Activated T-cell treated with anti-CD3 and anti-CD28 coated beads, Interleukin-2, amount 50 U/mL, for 24 hours (primary cell): ENCODE data around the gene DOCK7.
"Not testable (repeated sequence)": the region's sequence is repeated elsewhere in the genome, so short reads cannot be mapped to it uniquely, and the experiment has no call there.

Experiments used
- DNase-seq: peaks from one replicate; pipeline ENCODE4 v3.0.0-alpha.2; 2020
- H3K27ac Mint-ChIP-seq: 2 replicates; pipeline ENCODE4 v1.8.0; 2020; ENCODE audit warnings: mild to moderate bottlenecking, mixed read lengths
- H3K27me3 Mint-ChIP-seq: 2 replicates; pipeline ENCODE4 v1.8.0; 2020; ENCODE audit warnings: mixed read lengths
- H3K36me3 Mint-ChIP-seq: 2 replicates; pipeline ENCODE4 v1.8.0; 2020; ENCODE audit warnings: low read depth, mixed read lengths
- H3K4me1 Mint-ChIP-seq: 2 replicates; pipeline ENCODE4 v1.8.0; 2020; ENCODE audit warnings: low read depth, mixed read lengths
- H3K4me3 Mint-ChIP-seq: 2 replicates; pipeline ENCODE4 v1.8.0; 2020; ENCODE audit warnings: mild to moderate bottlenecking, moderate library complexity, mixed read lengths
- H3K9me3 Mint-ChIP-seq: 2 replicates; pipeline ENCODE4 v1.8.0; 2020; ENCODE audit warnings: mixed read lengths

DOCK7 gene

GRCh38 chr1:62687903-62688686, at the start of gene DOCK7:
DOCK7 (minus strand) TSS chr1:62688386; CDS start chr1:62688264, 122 bp downstream.
- no peaks in the 10 kb centered on the region for H3K27me3 Mint-ChIP-seq
- H3K27ac Mint-ChIP-seq = peak within 1 kb of the TSS; percentile 87
- DNase-seq = peak; percentile 73
- H3K9me3 Mint-ChIP-seq = no peaks in the 10 kb centered on the region
- H3K4me1 Mint-ChIP-seq = peaks cover 33% of the 10 kb centered on the region
- peak within 1 kb of the TSS; percentile 85 for H3K4me3 Mint-ChIP-seq
- peaks cover 3% of the 10 kb centered on the region for H3K36me3 Mint-ChIP-seq

- H3K4me1 Mint-ChIP-seq = no peaks in the 10 kb centered on the region
- peaks cover 14% of the 10 kb centered on the region for H3K27me3 Mint-ChIP-seq
- H3K4me3 Mint-ChIP-seq = no peak overlapping the region
- no peak for DNase-seq
- H3K36me3 Mint-ChIP-seq = no peaks in the 10 kb centered on the region
- H3K9me3 Mint-ChIP-seq = no peaks in the 10 kb centered on the region
- H3K27ac Mint-ChIP-seq = no peak overlapping the region
Observed at GRCh38 chr1:62735491-62736171, 47.4 kb upstream of the DOCK7 start.

GRCh38 chr1:62732331-62732730, 44.1 kb upstream of the DOCK7 start:
- Mint-ChIP-seq H3K4me3 (no peak overlapping the region), H3K27me3 (peaks cover 8% of the 10 kb centered on the region), H3K36me3 (no peaks in the 10 kb centered on the region), H3K4me1 (no peaks in the 10 kb centered on the region), H3K9me3 (no peaks in the 10 kb centered on the region), H3K27ac (no peak overlapping the region)
- DNase-seq = no peak

- H3K9me3 Mint-ChIP-seq = no peaks in the 10 kb centered on the region
- peaks cover 6% of the 10 kb centered on the region for H3K27me3 Mint-ChIP-seq
- H3K27ac Mint-ChIP-seq = no peak overlapping the region
Observed at GRCh38 chr1:62728963-62729362, 40.8 kb upstream of the DOCK7 start.

GRCh38 chr1:62727656-62728407, 39.6 kb upstream of the DOCK7 start:
- Mint-ChIP-seq H3K27me3 (peaks cover 6% of the 10 kb centered on the region), H3K4me3 (no peak overlapping the region), H3K36me3 (no peaks in the 10 kb centered on the region), H3K27ac (no peak overlapping the region), H3K4me1 (peaks cover 4% of the 10 kb centered on the region), H3K9me3 (no peaks in the 10 kb centered on the region)
- DNase-seq = no peak

More at GRCh38 chr1:62728963-62729362, 40.8 kb upstream of the DOCK7 start:
- Mint-ChIP-seq H3K4me3 (no peak overlapping the region), H3K4me1 (peaks cover 4% of the 10 kb centered on the region), H3K36me3 (no peaks in the 10 kb centered on the region)
- DNase-seq = no peak

GRCh38 chr1:62726011-62726442, 37.8 kb upstream of the DOCK7 start:
- H3K36me3 Mint-ChIP-seq = no peaks in the 10 kb centered on the region
- H3K4me3 Mint-ChIP-seq = no peak overlapping the region
- DNase-seq = no peak
- no peaks in the 10 kb centered on the region for H3K9me3 Mint-ChIP-seq
- H3K27me3 Mint-ChIP-seq = peaks cover 6% of the 10 kb centered on the region
- H3K27ac Mint-ChIP-seq = no peak overlapping the region
- H3K4me1 Mint-ChIP-seq = peaks cover 4% of the 10 kb centered on the region

GRCh38 chr1:62725255-62725654, 37.1 kb upstream of the DOCK7 start:
- Mint-ChIP-seq H3K4me3 (no peak overlapping the region), H3K4me1 (peaks cover 4% of the 10 kb centered on the region), H3K27ac (no peak overlapping the region), H3K27me3 (peaks cover 3% of the 10 kb centered on the region), H3K36me3 (no peaks in the 10 kb centered on the region), H3K9me3 (no peaks in the 10 kb centered on the region)
- DNase-seq = no peak

GRCh38 chr1:62724430-62724829, 36.2 kb upstream of the DOCK7 start:
- DNase-seq = no peak
- peaks cover 4% of the 10 kb centered on the region for H3K4me1 Mint-ChIP-seq
- H3K27me3 Mint-ChIP-seq = peaks cover 3% of the 10 kb centered on the region
- no peak overlapping the region for H3K4me3 Mint-ChIP-seq
- no peaks in the 10 kb centered on the region for H3K9me3 Mint-ChIP-seq
- H3K27ac Mint-ChIP-seq = no peak overlapping the region
- no peaks in the 10 kb centered on the region for H3K36me3 Mint-ChIP-seq

- Mint-ChIP-seq H3K4me3 (no peak overlapping the region), H3K27ac (no peak overlapping the region), H3K4me1 (peaks cover 4% of the 10 kb centered on the region), H3K27me3 (peaks cover under 1% of the 10 kb centered on the region), H3K36me3 (no peaks in the 10 kb centered on the region), H3K9me3 (no peaks in the 10 kb centered on the region)
- DNase-seq = no peak
Observed at GRCh38 chr1:62723883-62724282, 35.7 kb upstream of the DOCK7 start.

GRCh38 chr1:62722796-62723195, 34.6 kb upstream of the DOCK7 start:
- no peaks in the 10 kb centered on the region for H3K36me3 Mint-ChIP-seq
- no peaks in the 10 kb centered on the region for H3K9me3 Mint-ChIP-seq
- H3K27ac Mint-ChIP-seq = no peak overlapping the region
- H3K27me3 Mint-ChIP-seq = no peaks in the 10 kb centered on the region
- H3K4me3 Mint-ChIP-seq = no peak overlapping the region
- DNase-seq = no peak
- H3K4me1 Mint-ChIP-seq = peaks cover 4% of the 10 kb centered on the region

GRCh38 chr1:62720946-62721554, 32.9 kb upstream of the DOCK7 start:
- H3K4me3 Mint-ChIP-seq = no peak overlapping the region
- DNase-seq = no peak
- H3K27me3 Mint-ChIP-seq = no peaks in the 10 kb centered on the region
- H3K4me1 Mint-ChIP-seq = peaks cover 4% of the 10 kb centered on the region
- no peak overlapping the region for H3K27ac Mint-ChIP-seq
- H3K36me3 Mint-ChIP-seq = no peaks in the 10 kb centered on the region
- no peaks in the 10 kb centered on the region for H3K9me3 Mint-ChIP-seq

- not testable (repeated sequence) for H3K36me3 Mint-ChIP-seq, H3K4me1 Mint-ChIP-seq, DNase-seq, H3K27ac Mint-ChIP-seq, H3K4me3 Mint-ChIP-seq, H3K27me3 Mint-ChIP-seq, H3K9me3 Mint-ChIP-seq
Observed at GRCh38 chr1:62718400-62718799, 30.2 kb upstream of the DOCK7 start.

- H3K9me3 Mint-ChIP-seq = no peaks in the 10 kb centered on the region
- H3K36me3 Mint-ChIP-seq = no peaks in the 10 kb centered on the region
- H3K4me3 Mint-ChIP-seq = no peak overlapping the region
- H3K4me1 Mint-ChIP-seq = no peaks in the 10 kb centered on the region
- DNase-seq = no peak
- H3K27ac Mint-ChIP-seq = no peak overlapping the region
- H3K27me3 Mint-ChIP-seq = no peaks in the 10 kb centered on the region
Observed at GRCh38 chr1:62717483-62717882, 29.3 kb upstream of the DOCK7 start.

GRCh38 chr1:62716397-62716796, 28.2 kb upstream of the DOCK7 start:
- Mint-ChIP-seq H3K9me3 (no peaks in the 10 kb centered on the region), H3K27me3 (no peaks in the 10 kb centered on the region), H3K4me1 (no peaks in the 10 kb centered on the region), H3K4me3 (no peak overlapping the region), H3K27ac (no peak overlapping the region), H3K36me3 (no peaks in the 10 kb centered on the region)
- no peak for DNase-seq
